Chondrocyte (in vitro differentiated cells): ENCODE results near the gene PAFAH2. TPM values are rescaled to one million over a fixed set of nuclear protein-coding genes. Genes with fewer than 3 reads are reported as not detected.

Experiments
- DNase-seq: peaks from one replicate; pipeline ENCODE4 v3.0.0; 2021; ENCODE audit warnings: mixed read lengths, low spot score
- H3K27ac Mint-ChIP-seq: one replicate; pipeline ENCODE4 v1.8.0; 2021; ENCODE audit warnings: mild to moderate bottlenecking, moderate library complexity, mixed read lengths; ENCODE audit not compliant: unreplicated experiment
- H3K27me3 Mint-ChIP-seq: 2 replicates; pipeline ENCODE4 v1.8.0; 2021; ENCODE audit warnings: low read depth, mixed read lengths
- H3K36me3 Mint-ChIP-seq: 2 replicates; pipeline ENCODE4 v1.8.0; 2021; ENCODE audit warnings: low read depth, mixed read lengths
- H3K4me1 Mint-ChIP-seq: 2 replicates; pipeline ENCODE4 v1.8.0; 2021; ENCODE audit warnings: low read depth, mild to moderate bottlenecking, mixed read lengths
- H3K4me3 Mint-ChIP-seq: one replicate; pipeline ENCODE4 v1.8.0; 2021; ENCODE audit warnings: mild to moderate bottlenecking, moderate library complexity, mixed read lengths; ENCODE audit not compliant: unreplicated experiment
- H3K9me3 Mint-ChIP-seq: 2 replicates; pipeline ENCODE4 v1.8.0; 2021; ENCODE audit warnings: low read depth, mixed read lengths
- total RNA-seq: library from RNA; stranded (reverse); gene quantifications from 3 replicates; pipeline ENCODE4 v1.2.1, GENCODE V29; 2021
- TF ChIP-seq, protein P1 (sequence below): fragments of 200-600 bp; sonication (generic); IDR thresholded peaks from 2 replicates; pipeline ENCODE4 v1.5.0; 2021; ENCODE audit warnings: antibody characterized with exemption, mild to moderate bottlenecking, moderate library complexity

The PAFAH2 gene
- total RNA-seq, 1 donor from 2014 or later = 10.7 TPM

DNA sequence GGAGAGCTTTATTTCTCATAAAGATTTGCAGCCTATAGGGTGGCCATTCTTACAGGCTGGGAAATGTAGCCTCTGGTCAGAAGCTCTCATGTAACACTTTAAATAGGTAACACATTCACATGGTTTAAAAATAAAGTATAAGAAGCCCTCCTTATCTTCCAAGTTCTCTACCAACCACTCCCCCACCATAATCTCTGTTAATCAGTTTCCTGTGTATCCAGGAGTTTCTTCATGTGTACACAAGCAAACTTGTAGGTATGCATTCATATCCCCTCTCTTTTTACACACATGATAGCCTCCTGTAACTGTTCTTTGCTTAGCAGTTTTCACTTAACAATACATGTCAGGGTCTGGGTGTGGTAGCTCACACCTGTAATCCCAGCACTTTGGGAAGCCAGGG lies 86.7 kb downstream of the PAFAH2 start:
- Mint-ChIP-seq H3K27ac (peak overlapping the region; percentile 34), H3K4me3 (no peak overlapping the region), H3K4me1 (peaks cover 26% of the 10 kb centered on the region), H3K9me3 (peaks cover 4% of the 10 kb centered on the region), H3K27me3 (no peaks in the 10 kb centered on the region), H3K36me3 (no peaks in the 10 kb centered on the region)
- TF ChIP-seq, protein P1, sequence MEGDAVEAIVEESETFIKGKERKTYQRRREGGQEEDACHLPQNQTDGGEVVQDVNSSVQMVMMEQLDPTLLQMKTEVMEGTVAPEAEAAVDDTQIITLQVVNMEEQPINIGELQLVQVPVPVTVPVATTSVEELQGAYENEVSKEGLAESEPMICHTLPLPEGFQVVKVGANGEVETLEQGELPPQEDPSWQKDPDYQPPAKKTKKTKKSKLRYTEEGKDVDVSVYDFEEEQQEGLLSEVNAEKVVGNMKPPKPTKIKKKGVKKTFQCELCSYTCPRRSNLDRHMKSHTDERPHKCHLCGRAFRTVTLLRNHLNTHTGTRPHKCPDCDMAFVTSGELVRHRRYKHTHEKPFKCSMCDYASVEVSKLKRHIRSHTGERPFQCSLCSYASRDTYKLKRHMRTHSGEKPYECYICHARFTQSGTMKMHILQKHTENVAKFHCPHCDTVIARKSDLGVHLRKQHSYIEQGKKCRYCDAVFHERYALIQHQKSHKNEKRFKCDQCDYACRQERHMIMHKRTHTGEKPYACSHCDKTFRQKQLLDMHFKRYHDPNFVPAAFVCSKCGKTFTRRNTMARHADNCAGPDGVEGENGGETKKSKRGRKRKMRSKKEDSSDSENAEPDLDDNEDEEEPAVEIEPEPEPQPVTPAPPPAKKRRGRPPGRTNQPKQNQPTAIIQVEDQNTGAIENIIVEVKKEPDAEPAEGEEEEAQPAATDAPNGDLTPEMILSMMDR = no peak
- no peak for DNase-seq

Other genes with a start within 250 kb of the PAFAH2 start
- gene SELENON, start 197.9 kb downstream of the PAFAH2 start, total RNA-seq = 77.0 to 99.5 TPM (median 95.7 TPM) in 3 replicates
- 51.2 to 67.1 TPM (median 51.2 TPM) in 3 replicates for gene MTFR1L, start 178.1 kb downstream of the PAFAH2 start, total RNA-seq
- 0.80 to 2.9 TPM (median 1.2 TPM) in 3 replicates for gene AUNIP, start 138.6 kb downstream of the PAFAH2 start, total RNA-seq
- gene PAQR7, start 122.4 kb downstream of the PAFAH2 start, total RNA-seq = 13.4 to 15.1 TPM (median 14.5 TPM) in 3 replicates
- 111 to 156 TPM (median 152 TPM) in 3 replicates for gene STMN1, start 91.6 kb downstream of the PAFAH2 start, total RNA-seq
- 4.3 to 7.9 TPM (median 6.4 TPM) in 3 replicates for gene EXTL1, start 23.7 kb upstream of the PAFAH2 start, total RNA-seq
- gene SLC30A2, start 48.1 kb upstream of the PAFAH2 start, total RNA-seq = 0.12 TPM in 1 of 3 replicates, not detected in the others
- gene TRIM63, start 69.6 kb upstream of the PAFAH2 start, total RNA-seq = 0.26 to 0.70 TPM in 2 of 3 replicates, not detected in the other
- 6.2 to 6.8 TPM (median 6.7 TPM) in 3 replicates for gene PDIK1L, start 113.8 kb upstream of the PAFAH2 start, total RNA-seq
- 0.22 to 0.27 TPM (median 0.23 TPM) in 3 replicates for gene FAM110D, start 161.0 kb upstream of the PAFAH2 start, total RNA-seq
- not detected in 3 replicates for gene C1orf232, start 170.9 kb upstream of the PAFAH2 start, total RNA-seq
- 19.6 to 27.0 TPM (median 22.4 TPM) in 3 replicates for gene ZNF593, start 171.8 kb upstream of the PAFAH2 start, total RNA-seq
- not detected in 3 replicates for gene ZNF593OS, start 173.8 kb upstream of the PAFAH2 start, total RNA-seq
- gene CNKSR1, start 179.4 kb upstream of the PAFAH2 start, total RNA-seq = 0.18 to 0.80 TPM (median 0.58 TPM) in 3 replicates
- gene CATSPER4, start 192.5 kb upstream of the PAFAH2 start, total RNA-seq = not detected in 3 replicates
- 13.1 to 18.2 TPM (median 13.7 TPM) in 3 replicates for gene CEP85, start 236.1 kb upstream of the PAFAH2 start, total RNA-seq